A673 (cell line): ENCODE measurements around the gene PCED1B. TPM values are rescaled to one million over a fixed set of nuclear protein-coding genes. Genes with fewer than 3 reads are reported as not detected.
A peak's percentile ranks its signal among the peaks of the same experiment; 100 is the strongest.

Experiments
- Bru-seq: library from RNA; stranded (reverse); fragments of 400-500 nt; gene quantifications from one replicate; lab custom pipeline; 2021; lab: Mats Ljungman, UMichigan
- BruChase-seq, 2 experiments: library from RNA; stranded (reverse); fragments of 400-500 nt; gene quantifications; one replicate each; lab custom pipeline; 2021; lab: Mats Ljungman, UMichigan
- BruUV-seq: library from RNA; stranded (reverse); fragments of 400-500 nt; replicated peaks from 2 replicates; lab custom pipeline; 2021; lab: Mats Ljungman, UMichigan
- CTCF ChIA-PET: fragments of 300-600 bp; sonication (Branson Sonifier 250); formaldehyde crosslinking; loops from one replicate; lab custom pipeline; 2022; ENCODE audit warnings: antibody characterized with exemption; lab: Charles Lee
- POLR2A ChIA-PET: fragments of 300-600 bp; sonication (Branson Sonifier 250); formaldehyde crosslinking; loops from one replicate; lab custom pipeline; 2022; ENCODE audit warnings: antibody characterized with exemption; ENCODE audit not compliant: low non-redundant PET; lab: Charles Lee
- DNase-seq: peaks from one replicate; pipeline ENCODE4 v3.0.0-alpha.2; 2015; ENCODE audit warnings: low spot score
- H3K27ac ChIP-seq: fragments of 200-600 bp; sonication (generic); 2 replicates; pipeline ENCODE4 v1.5.1; 2016; ENCODE audit warnings: mixed run types, low read depth, mild to moderate bottlenecking, mixed read lengths, antibody characterized with exemption, low read length; ENCODE audit not compliant: poor library complexity, severe bottlenecking
- H3K27me3 ChIP-seq: fragments of 200-600 bp; sonication (generic); replicated peaks from 2 replicates; pipeline ENCODE4 v1.6.1; 2017; ENCODE audit warnings: mixed run types, low read depth, mild to moderate bottlenecking, mixed read lengths, antibody characterized with exemption, low read length; ENCODE audit not compliant: insufficient read depth, poor library complexity
- H3K36me3 ChIP-seq: fragments of 200-600 bp; sonication (generic); 2 replicates; pipeline ENCODE4 v1.6.1; 2016; ENCODE audit warnings: mixed run types, mild to moderate bottlenecking, mixed read lengths, antibody characterized with exemption, low read length; ENCODE audit not compliant: insufficient read depth, poor library complexity, severe bottlenecking
- H3K4me1 ChIP-seq: fragments of 200-600 bp; sonication (generic); 2 replicates; pipeline ENCODE4 v1.6.1; 2017; ENCODE audit warnings: mixed run types, mild to moderate bottlenecking, mixed read lengths, antibody characterized with exemption, low read length; ENCODE audit not compliant: insufficient read depth, poor library complexity, severe bottlenecking
- H3K4me3 ChIP-seq: fragments of 200-600 bp; sonication (generic); 2 replicates; pipeline ENCODE4 v1.5.1; 2016; ENCODE audit warnings: low read depth, mixed run types, mild to moderate bottlenecking, mixed read lengths, low read length; ENCODE audit not compliant: poor library complexity, severe bottlenecking
- H3K9me3 ChIP-seq: fragments of 200-600 bp; sonication (generic); 2 replicates; pipeline ENCODE4 v1.6.1; 2016; ENCODE audit warnings: mixed run types, low read depth, mild to moderate bottlenecking, mixed read lengths, antibody characterized with exemption, low read length; ENCODE audit not compliant: poor library complexity, severe bottlenecking
- EZH2 ChIP-seq: fragments of 200-600 bp; sonication (generic); IDR thresholded peaks from 2 replicates; pipeline ENCODE4 v1.6.1; 2017; ENCODE audit warnings: borderline replicate concordance, low read depth, mild to moderate bottlenecking, mixed read lengths, antibody characterized with exemption, low read length; ENCODE audit not compliant: poor library complexity, severe bottlenecking
- intact Hi-C: fragments of 100-400 bp; cut with micrococcal nuclease; formaldehyde crosslinking; loops from one replicate; pipeline ENCODE4 v1.10.0; 2022; ENCODE audit not compliant: unreplicated experiment
- long read RNA-seq: library from polyadenylated mRNA; stranded (forward); transcript quantifications from one replicate; pipeline ENCODE4 v2.0.0, GENCODE V29; 2022
- total RNA-seq: library from RNA; stranded (reverse); gene quantifications from 2 replicates; pipeline ENCODE4 v1.2.3, GENCODE V29; 2021
- TF ChIP-seq, protein P1 (sequence below): fragments of 300-800, 200-600 bp; sonication (generic); conservative IDR thresholded peaks from 2 replicates; pipeline ENCODE4 v1.5.1; 2017; ENCODE audit warnings: low read depth, mild to moderate bottlenecking, antibody characterized with exemption, low read length, moderate library complexity, mixed read lengths

The PCED1B gene, protein sequence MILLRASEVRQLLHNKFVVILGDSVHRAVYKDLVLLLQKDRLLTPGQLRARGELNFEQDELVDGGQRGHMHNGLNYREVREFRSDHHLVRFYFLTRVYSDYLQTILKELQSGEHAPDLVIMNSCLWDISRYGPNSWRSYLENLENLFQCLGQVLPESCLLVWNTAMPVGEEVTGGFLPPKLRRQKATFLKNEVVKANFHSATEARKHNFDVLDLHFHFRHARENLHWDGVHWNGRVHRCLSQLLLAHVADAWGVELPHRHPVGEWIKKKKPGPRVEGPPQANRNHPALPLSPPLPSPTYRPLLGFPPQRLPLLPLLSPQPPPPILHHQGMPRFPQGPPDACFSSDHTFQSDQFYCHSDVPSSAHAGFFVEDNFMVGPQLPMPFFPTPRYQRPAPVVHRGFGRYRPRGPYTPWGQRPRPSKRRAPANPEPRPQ
- total RNA-seq (2.1 and 3.1 TPM in 2 replicates), Bru-seq, nascent RNA (percentile 45 among the genes with signal in this experiment), BruChase-seq, experiment 1, labeled RNA remaining after a 2-hour chase (percentile 47 among the genes with signal in this experiment), BruChase-seq, experiment 2, labeled RNA remaining after a 6-hour chase (percentile 45 among the genes with signal in this experiment)
- long read RNA-seq, partial matches to known transcripts = 0 of 2 reads
- long read RNA-seq, other reads (novel, unspliced or antisense) = 2 of 2 reads

DNA sequence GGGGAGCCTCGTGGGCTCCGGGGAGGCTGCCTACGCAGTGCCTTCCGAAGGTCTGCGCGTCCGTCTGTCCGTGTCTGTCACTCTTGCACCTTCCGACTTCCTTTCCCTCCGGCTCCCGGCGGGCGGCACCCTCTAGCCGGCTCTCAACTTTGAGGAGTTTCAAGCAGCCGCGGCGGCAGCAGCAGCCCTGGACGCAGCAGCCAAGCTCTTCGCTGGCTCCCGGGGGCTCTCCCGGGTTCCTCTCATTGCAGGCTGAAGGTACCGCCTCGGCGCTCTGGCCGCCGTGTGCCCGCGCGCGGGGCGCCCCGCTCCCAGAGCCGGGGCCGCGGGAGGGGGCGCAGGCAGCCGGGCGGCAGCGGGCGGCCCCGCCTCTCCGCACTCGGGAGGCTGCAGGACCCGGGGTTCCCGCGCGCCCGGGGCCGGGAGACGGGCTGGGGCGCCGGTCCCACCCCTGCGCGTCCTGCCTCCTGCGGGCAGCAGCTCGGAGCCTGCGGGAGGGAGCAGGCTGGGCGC lies at the start of gene PCED1B, which contains the start of gene AMIGO2:
Gene PCED1B, plus strand, starts transcription at position 154 of the 513 bp plus-strand sequence. CDS start 155,443 bp downstream, outside the sequence.
Gene AMIGO2, minus strand, starts transcription at position 492 of the 513 bp plus-strand sequence. CDS start 957 bp downstream, outside the sequence.
- H3K27ac ChIP-seq = peak within 1 kb of the TSS; percentile 67
- H3K4me3 ChIP-seq = peak within 1 kb of the TSS; percentile 69
- POLR2A ChIA-PET = no interaction called here
- no TSS peak for BruUV-seq
- DNase-seq = peak; percentile 82
- H3K27me3 ChIP-seq = no peaks in the 10 kb centered on the region
- intact Hi-C loops = loop anchor here (5.0 kb wide), 2 partner anchors 228 to 318 kb away; no protein-coding TSS in a partner anchor
- no peaks in the 10 kb centered on the region for H3K36me3 ChIP-seq
- peaks cover 48% of the 10 kb centered on the region for H3K4me1 ChIP-seq
- CTCF ChIA-PET = interaction anchor here (0.6 to 1.1 kb wide), 5 partner anchors 9 to 228 kb away, joined by 3 to 5 read pairs (median 4); no protein-coding TSS in a partner anchor
- TF ChIP-seq EZH2 = no peak
- TF ChIP-seq, protein P1, sequence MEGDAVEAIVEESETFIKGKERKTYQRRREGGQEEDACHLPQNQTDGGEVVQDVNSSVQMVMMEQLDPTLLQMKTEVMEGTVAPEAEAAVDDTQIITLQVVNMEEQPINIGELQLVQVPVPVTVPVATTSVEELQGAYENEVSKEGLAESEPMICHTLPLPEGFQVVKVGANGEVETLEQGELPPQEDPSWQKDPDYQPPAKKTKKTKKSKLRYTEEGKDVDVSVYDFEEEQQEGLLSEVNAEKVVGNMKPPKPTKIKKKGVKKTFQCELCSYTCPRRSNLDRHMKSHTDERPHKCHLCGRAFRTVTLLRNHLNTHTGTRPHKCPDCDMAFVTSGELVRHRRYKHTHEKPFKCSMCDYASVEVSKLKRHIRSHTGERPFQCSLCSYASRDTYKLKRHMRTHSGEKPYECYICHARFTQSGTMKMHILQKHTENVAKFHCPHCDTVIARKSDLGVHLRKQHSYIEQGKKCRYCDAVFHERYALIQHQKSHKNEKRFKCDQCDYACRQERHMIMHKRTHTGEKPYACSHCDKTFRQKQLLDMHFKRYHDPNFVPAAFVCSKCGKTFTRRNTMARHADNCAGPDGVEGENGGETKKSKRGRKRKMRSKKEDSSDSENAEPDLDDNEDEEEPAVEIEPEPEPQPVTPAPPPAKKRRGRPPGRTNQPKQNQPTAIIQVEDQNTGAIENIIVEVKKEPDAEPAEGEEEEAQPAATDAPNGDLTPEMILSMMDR = peak; percentile 44
- no peaks in the 10 kb centered on the region for H3K9me3 ChIP-seq

DNA sequence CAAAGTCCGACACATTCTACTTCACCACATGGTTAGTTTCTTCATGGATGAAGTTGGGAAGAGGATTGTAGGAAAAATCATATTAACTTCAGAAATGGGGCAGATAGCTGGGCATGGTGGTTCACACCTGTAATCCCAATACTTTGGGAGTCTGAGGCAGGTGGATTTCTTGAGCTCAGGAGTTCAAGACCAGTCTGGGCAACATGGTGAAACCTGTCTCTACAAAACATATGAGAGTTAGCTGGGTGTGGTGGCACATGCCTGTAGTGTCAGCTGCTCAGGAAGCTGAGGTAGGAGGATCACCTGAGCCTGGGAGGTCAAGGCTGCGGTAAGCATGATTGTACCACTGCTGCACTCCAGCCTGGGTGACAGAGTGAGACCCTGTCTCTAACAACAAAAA lies 49.5 kb upstream of the PCED1B start:
- H3K4me1 ChIP-seq = no peaks in the 10 kb centered on the region
- POLR2A ChIA-PET = no interaction called here

More for the DNA sequence above, 49.5 kb upstream of the PCED1B start:
- no peaks in the 10 kb centered on the region for H3K36me3 ChIP-seq
- H3K27me3 ChIP-seq = no peaks in the 10 kb centered on the region
- H3K4me3 ChIP-seq = no peak overlapping the region
- CTCF ChIA-PET = no interaction called here
- BruUV-seq = no TSS peak
- no peak overlapping the region for H3K27ac ChIP-seq
- no peaks in the 10 kb centered on the region for H3K9me3 ChIP-seq
- no peak for DNase-seq
- intact Hi-C loops = loop anchor here (5.0 to 10.0 kb wide), 4 partner anchors 42 to 875 kb away; no protein-coding TSS in a partner anchor
- TF ChIP-seq EZH2 = no peak
- TF ChIP-seq, protein P1 = no peak
